Ishikawa (cell line): ENCODE measurements around the gene KCNK10.

Experiments used
- CEBPB ChIP-seq: IDR thresholded peaks from 2 replicates; pipeline ENCODE4 v1.6.1; 2012
- CREB1 ChIP-seq: IDR thresholded peaks from 2 replicates; pipeline ENCODE4 v1.6.1; 2012; ENCODE audit warnings: low read depth
- EGR1 ChIP-seq: IDR thresholded peaks from 2 replicates; pipeline ENCODE4 v1.6.1; 2012
- EP300 ChIP-seq: IDR thresholded peaks from 2 replicates; pipeline ENCODE4 v1.6.1; 2012; ENCODE audit warnings: borderline replicate concordance
- FOXM1 ChIP-seq: IDR thresholded peaks from 2 replicates; pipeline ENCODE4 v1.6.1; 2012; ENCODE audit warnings: low read depth, borderline replicate concordance
- NFIC ChIP-seq: IDR thresholded peaks from 2 replicates; pipeline ENCODE4 v1.6.1; 2012
- RAD21 ChIP-seq: IDR thresholded peaks from 2 replicates; pipeline ENCODE4 v1.6.1; 2012; ENCODE audit warnings: low read depth
- TAF1 ChIP-seq: IDR thresholded peaks from 2 replicates; pipeline ENCODE4 v1.6.1; 2012; ENCODE audit warnings: low read depth, mild to moderate bottlenecking
- TCF12 ChIP-seq: IDR thresholded peaks from 2 replicates; pipeline ENCODE4 v1.6.1; 2012; ENCODE audit warnings: low read depth
- TEAD4 ChIP-seq: IDR thresholded peaks from 2 replicates; pipeline ENCODE4 v1.6.1; 2012
- YY1 ChIP-seq: IDR thresholded peaks from 2 replicates; pipeline ENCODE4 v1.6.1; 2012; ENCODE audit warnings: low read depth
- ZBTB7A ChIP-seq: IDR thresholded peaks from 2 replicates; pipeline ENCODE4 v1.6.1; 2012; ENCODE audit warnings: low read depth
- TF ChIP-seq, protein P1 (sequence below): IDR thresholded peaks from 2 replicates; pipeline ENCODE4 v1.6.1; 2012; ENCODE audit warnings: low read depth, mild to moderate bottlenecking
- TF ChIP-seq, protein P2 (sequence below): IDR thresholded peaks from 2 replicates; pipeline ENCODE4 v1.6.1; 2012
- TF ChIP-seq, protein P3 (sequence below): IDR thresholded peaks from 2 replicates; pipeline ENCODE4 v1.6.1; 2012

The KCNK10 gene

DNA sequence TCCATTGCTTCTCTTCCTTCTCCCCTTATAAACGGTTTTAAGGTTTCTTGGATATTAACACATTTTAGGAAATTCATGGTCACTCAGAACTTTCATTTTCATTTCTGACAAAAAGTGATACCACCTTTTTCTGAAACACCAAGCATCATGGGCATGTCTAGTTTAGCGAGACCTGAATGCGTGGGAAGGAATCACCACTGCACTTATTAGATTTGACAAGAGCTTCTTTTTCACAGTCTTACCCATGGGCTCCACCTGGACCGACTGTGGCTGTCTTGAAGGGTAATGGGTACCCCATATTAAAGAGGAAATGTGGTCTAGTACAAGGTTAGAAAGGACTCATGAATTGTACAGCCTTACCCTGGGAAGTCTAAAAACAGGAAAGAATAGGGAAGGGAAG lies 95.4 kb downstream of the KCNK10 start:
- TF ChIP-seq, protein P1, sequence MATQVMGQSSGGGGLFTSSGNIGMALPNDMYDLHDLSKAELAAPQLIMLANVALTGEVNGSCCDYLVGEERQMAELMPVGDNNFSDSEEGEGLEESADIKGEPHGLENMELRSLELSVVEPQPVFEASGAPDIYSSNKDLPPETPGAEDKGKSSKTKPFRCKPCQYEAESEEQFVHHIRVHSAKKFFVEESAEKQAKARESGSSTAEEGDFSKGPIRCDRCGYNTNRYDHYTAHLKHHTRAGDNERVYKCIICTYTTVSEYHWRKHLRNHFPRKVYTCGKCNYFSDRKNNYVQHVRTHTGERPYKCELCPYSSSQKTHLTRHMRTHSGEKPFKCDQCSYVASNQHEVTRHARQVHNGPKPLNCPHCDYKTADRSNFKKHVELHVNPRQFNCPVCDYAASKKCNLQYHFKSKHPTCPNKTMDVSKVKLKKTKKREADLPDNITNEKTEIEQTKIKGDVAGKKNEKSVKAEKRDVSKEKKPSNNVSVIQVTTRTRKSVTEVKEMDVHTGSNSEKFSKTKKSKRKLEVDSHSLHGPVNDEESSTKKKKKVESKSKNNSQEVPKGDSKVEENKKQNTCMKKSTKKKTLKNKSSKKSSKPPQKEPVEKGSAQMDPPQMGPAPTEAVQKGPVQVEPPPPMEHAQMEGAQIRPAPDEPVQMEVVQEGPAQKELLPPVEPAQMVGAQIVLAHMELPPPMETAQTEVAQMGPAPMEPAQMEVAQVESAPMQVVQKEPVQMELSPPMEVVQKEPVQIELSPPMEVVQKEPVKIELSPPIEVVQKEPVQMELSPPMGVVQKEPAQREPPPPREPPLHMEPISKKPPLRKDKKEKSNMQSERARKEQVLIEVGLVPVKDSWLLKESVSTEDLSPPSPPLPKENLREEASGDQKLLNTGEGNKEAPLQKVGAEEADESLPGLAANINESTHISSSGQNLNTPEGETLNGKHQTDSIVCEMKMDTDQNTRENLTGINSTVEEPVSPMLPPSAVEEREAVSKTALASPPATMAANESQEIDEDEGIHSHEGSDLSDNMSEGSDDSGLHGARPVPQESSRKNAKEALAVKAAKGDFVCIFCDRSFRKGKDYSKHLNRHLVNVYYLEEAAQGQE = no peak
- TF ChIP-seq FOXM1 (no peak), TCF12 (no peak), CEBPB (no peak), TAF1 (no peak), TEAD4 (no peak), EP300 (no peak)
- TF ChIP-seq, protein P2, sequence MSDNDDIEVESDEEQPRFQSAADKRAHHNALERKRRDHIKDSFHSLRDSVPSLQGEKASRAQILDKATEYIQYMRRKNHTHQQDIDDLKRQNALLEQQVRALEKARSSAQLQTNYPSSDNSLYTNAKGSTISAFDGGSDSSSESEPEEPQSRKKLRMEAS = no peak

DNA sequence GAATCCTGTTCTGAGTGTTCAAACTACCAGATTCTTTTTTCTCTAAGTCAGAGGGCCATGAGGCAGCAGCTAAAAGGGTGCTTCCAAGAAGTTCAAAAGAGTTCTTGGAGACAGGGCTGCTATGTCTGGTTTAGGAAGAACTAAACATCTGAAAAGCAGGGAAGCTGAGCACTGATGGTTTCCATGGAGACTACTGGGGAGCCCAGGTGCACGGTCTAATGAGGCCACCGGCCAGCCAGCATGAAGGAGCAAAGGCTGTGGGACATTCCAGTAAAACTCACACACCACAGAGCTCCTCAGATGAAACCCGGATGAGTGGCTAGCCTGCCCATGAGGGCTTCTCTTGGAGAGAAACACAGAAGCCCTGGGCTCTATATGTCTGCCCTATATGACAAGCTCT lies 97.3 kb downstream of the KCNK10 start:
- TF ChIP-seq RAD21 (no peak), TAF1 (no peak), YY1 (no peak), EP300 (no peak), TEAD4 (no peak), EGR1 (no peak), FOXM1 (no peak), CEBPB (no peak), TCF12 (no peak), ZBTB7A (no peak), CREB1 (no peak), NFIC (no peak)
- TF ChIP-seq, protein P2 = no peak
- TF ChIP-seq, protein P3, sequence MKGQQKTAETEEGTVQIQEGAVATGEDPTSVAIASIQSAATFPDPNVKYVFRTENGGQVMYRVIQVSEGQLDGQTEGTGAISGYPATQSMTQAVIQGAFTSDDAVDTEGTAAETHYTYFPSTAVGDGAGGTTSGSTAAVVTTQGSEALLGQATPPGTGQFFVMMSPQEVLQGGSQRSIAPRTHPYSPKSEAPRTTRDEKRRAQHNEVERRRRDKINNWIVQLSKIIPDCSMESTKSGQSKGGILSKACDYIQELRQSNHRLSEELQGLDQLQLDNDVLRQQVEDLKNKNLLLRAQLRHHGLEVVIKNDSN = no peak
- TF ChIP-seq, protein P1 = no peak

DNA sequence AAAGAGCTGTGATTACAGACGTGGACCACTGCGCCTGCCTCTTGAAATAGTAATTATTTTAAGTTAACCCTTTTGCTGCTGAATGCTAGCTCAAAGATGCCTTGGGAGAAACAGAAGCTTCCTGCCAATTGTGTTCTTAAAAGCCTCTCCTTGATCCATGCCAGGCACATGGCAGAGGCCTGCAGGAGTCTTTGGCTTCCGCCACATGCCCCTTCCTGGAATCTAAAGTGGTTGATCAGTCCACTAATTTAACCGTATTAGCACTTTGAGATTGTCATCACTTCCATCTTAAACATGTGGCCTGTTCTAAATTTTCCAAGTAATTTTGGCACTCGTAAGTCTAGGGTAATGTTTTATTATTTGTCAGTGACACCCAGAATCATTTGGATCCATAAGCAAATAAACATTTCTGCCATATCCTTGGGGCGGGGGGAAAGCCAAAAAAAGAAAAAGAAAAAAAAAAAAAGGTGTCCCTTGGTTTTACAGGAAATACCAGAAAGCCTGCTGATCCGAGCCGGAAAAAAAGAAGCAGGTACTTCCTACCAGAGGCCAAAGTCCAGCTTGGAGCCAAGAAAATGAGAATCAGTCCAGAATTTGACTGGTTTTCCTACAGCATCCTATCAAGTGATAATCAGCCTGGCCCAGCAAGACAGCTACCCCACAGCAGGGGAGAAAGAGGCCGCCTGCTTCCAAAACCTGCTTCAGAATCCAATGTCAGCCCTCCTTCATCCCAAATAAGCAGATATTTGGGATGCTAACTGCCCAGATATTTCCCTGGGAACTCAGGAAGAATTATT lies 104.8 kb downstream of the KCNK10 start:
- TF ChIP-seq TAF1 (no peak), EGR1 (no peak), CEBPB (no peak)

DNA sequence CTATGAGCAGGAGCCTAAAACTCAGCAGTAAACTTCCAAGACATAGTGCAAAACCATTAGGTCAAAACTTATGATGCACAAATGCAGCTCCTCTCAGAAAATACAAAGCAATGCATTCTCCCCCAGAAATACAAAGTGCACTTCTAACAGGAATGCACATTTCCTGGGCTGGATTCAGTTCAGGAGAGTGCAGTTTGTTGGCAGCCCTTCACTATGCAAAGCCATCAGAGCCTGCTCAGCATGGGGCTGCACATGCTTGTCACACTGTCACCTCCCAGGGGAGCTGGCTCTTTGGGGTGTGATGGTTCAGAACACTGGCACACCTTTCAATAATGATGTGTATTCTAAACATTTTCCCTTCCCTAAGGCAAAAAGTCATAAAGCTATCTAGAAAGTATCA lies 110.4 kb downstream of the KCNK10 start:
- TF ChIP-seq CEBPB (no peak), TEAD4 (no peak), EGR1 (no peak), NFIC (no peak), RAD21 (no peak), YY1 (no peak), FOXM1 (no peak), ZBTB7A (no peak), CREB1 (no peak), TCF12 (no peak)
- TF ChIP-seq, protein P2 = no peak

DNA sequence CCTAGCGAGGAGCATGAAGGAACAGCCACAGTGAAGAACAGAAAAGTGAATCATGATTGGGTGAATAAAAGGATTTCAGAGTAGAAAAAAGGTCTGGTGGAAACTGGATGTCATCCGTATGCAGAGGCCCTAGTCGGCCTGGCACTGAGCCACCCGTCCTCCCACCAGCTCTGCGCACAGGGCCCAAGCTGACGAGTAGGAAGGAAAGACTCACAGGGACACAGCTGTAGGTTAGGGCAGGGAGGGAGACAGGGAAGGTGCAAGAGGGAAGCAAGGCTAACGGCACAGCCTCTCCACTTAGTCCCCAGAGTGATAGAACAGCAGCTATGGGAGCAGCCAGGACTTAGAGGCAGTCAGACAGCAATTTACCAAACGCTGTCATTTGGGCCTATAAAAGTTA lies 112.6 kb downstream of the KCNK10 start:
- TF ChIP-seq, protein P3 = no peak
- TF ChIP-seq YY1 = no peak

DNA sequence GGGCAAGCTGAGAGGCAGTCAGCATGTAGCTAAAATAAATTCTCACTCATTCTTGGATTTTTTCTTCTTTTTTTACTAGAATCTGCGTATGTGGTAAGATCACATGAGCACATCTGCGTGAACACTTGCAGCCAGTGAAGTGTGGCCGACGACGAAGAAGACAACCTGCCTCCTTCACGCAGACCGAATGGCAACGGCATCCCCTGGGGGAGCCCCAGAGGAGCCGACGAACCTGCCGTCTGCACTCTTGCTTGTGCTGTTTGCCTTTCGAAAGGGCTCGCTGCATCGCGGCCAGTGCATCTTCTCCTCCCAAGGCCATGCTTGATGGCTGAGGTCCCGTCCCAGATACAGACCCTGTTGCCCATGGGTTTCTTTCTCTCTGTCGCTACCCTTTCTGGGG lies 113.8 kb downstream of the KCNK10 start:
- no peak for TF ChIP-seq NFIC
- no peak for TF ChIP-seq CREB1
- no peak for TF ChIP-seq TAF1
- TF ChIP-seq ZBTB7A = no peak
- no peak for TF ChIP-seq RAD21
- no peak for TF ChIP-seq TEAD4
- TF ChIP-seq, protein P2 = no peak
